IPS-18a (cell line): ENCODE measurements around the gene IRF4.
"Not testable (repeated sequence)": the region's sequence is repeated elsewhere in the genome, so short reads cannot be mapped to it uniquely, and the experiment has no call there.

Source experiments
- H3K27ac ChIP-seq: one replicate; pipeline ENCODE4 v1.5.1; 2013; ENCODE audit warnings: low read length
- H3K27me3 ChIP-seq: one replicate; pipeline ENCODE4 v1.6.1; 2013; ENCODE audit warnings: mild to moderate bottlenecking, low read length; ENCODE audit not compliant: control insufficient read depth, insufficient read depth
- H3K36me3 ChIP-seq: one replicate; pipeline ENCODE4 v1.6.1; 2013; ENCODE audit warnings: low read depth, low read length; ENCODE audit not compliant: control insufficient read depth
- H3K4me1 ChIP-seq: one replicate; pipeline ENCODE4 v1.6.1; 2013; ENCODE audit warnings: low read depth, low read length; ENCODE audit not compliant: control insufficient read depth
- H3K4me3 ChIP-seq: one replicate; pipeline ENCODE4 v1.5.1; 2013; ENCODE audit warnings: low read length
- H3K9ac ChIP-seq: one replicate; pipeline ENCODE4 v1.6.1; 2013; ENCODE audit warnings: mild to moderate bottlenecking, low read length, moderate library complexity
- H3K9me3 ChIP-seq: one replicate; pipeline ENCODE4 v1.6.1; 2013; ENCODE audit warnings: low read depth, low read length; ENCODE audit not compliant: control insufficient read depth

The IRF4 gene

GRCh38 chr6:423799-424345 is 32.3 kb downstream of the IRF4 start:
- Histone ChIP-seq H3K27me3 (no peaks in the 10 kb centered on the region), H3K9ac (no peak overlapping the region), H3K9me3 (no peaks in the 10 kb centered on the region), H3K4me1 (no peaks in the 10 kb centered on the region), H3K27ac (no peak overlapping the region), H3K36me3 (no peaks in the 10 kb centered on the region), H3K4me3 (no peak overlapping the region)

DNA sequence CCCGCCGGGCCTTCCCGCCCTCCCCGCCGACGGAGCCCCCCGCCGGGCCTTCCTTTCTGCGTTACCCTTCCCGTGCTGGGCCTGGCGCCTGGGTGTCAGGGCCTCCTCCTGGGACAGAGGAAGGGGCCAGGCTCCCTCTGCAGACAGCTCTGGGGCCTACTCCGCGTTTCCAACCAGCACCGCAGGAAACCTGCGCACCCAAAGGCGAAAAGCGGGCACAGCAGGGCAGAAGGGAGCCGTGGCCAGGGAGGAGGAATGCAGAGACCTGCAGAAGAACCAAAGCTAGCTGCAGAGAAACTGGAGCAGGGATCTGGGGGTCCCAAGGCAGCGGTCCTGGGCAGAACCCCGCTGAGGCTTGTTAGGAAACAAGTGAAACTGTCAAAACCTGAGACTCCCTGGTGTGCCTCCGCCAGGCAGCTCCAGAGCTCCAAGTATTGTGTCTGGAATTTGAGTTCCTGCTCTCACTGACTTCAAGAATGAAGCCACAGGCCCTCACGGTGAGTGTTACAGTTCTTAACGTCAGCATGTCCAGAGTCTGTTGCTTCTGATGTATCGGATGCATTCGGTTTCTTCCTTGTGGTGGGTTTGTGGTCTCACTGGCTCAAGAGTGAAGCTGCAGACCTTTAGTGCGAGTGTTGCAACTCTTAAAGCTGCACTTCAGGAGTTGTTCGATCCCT is 33.3 kb downstream of the IRF4 start:
- no peak overlapping the region for H3K4me3 ChIP-seq
- no peak overlapping the region for H3K9ac ChIP-seq
- H3K4me1 ChIP-seq: no peaks in the 10 kb centered on the region
- H3K36me3 ChIP-seq: no peaks in the 10 kb centered on the region
- H3K27ac ChIP-seq: no peak overlapping the region
- H3K9me3 ChIP-seq: no peaks in the 10 kb centered on the region
- no peaks in the 10 kb centered on the region for H3K27me3 ChIP-seq

GRCh38 chr6:425418-425788 is 33.9 kb downstream of the IRF4 start:
- not testable (repeated sequence) for H3K4me1 ChIP-seq, H3K27me3 ChIP-seq, H3K9me3 ChIP-seq, H3K9ac ChIP-seq, H3K27ac ChIP-seq, H3K36me3 ChIP-seq, H3K4me3 ChIP-seq

DNA sequence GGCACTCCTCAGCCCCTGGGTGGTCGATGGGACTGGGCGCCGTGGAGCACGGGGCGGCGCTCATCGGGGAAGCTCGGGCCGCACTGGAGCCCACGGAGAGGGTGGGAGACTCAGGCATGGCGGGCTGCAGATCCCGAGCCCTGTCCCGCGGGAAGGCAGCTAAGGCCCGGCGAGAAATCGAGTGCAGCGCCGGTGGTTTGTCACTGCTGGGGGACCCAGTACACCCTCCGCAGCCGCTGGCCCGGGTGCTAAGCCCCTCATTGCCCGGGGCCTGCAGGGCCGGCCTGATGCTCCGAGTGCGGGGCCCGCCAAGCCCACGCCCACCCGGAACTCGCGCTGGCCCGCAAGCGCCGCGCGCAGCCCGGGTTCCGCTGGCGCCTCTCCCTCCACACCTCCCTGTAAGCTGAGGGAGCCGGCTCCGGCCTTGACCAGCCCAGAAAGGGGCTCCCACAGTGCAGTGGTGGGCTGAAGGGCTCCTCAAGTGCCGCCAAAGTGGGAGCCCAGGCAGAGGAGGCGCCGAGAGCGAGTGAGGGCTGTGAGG is 34.7 kb downstream of the IRF4 start:
- H3K27me3 ChIP-seq, H3K36me3 ChIP-seq, H3K27ac ChIP-seq, H3K9me3 ChIP-seq, H3K4me1 ChIP-seq, H3K4me3 ChIP-seq, H3K9ac ChIP-seq: not testable (repeated sequence)

- Histone ChIP-seq H3K9me3 (no peaks in the 10 kb centered on the region), H3K27ac (no peak overlapping the region), H3K4me3 (no peak overlapping the region), H3K9ac (no peak overlapping the region), H3K36me3 (no peaks in the 10 kb centered on the region), H3K27me3 (no peaks in the 10 kb centered on the region), H3K4me1 (no peaks in the 10 kb centered on the region)
These were observed 36.6 kb downstream of the IRF4 start for GRCh38 chr6:428047-428603.

DNA sequence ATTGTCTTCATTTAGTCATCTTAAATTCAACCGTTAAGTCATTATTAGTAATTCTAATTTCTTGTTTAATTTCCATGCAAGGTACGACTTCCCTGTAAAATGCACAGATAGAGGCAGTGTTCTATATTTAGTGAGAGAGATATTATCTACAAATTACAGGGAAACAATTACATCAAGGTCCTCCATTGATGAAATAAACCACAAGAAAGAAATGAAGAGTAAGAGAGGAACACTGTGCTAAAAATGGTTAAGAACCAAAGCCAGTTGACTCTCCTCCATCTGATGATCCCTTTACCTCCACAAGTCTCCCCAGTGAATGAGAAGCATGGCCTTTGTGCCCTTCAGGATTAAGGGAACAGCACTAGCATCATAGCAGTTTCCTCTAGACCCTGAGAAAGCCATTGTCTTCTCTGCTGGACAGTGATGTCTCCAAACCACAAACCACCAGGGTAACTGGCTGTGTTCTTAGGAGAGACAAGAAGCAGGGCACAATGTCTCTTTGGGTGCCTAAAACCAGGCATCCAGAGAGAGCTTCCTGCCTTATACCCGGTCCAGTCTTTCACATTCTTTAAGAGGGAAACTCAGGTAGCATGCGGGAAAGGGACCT is 38.1 kb downstream of the IRF4 start:
- Histone ChIP-seq H3K27ac (no peak overlapping the region), H3K27me3 (no peaks in the 10 kb centered on the region), H3K4me3 (no peak overlapping the region), H3K9me3 (no peaks in the 10 kb centered on the region), H3K4me1 (no peaks in the 10 kb centered on the region), H3K36me3 (no peaks in the 10 kb centered on the region), H3K9ac (no peak overlapping the region)

DNA sequence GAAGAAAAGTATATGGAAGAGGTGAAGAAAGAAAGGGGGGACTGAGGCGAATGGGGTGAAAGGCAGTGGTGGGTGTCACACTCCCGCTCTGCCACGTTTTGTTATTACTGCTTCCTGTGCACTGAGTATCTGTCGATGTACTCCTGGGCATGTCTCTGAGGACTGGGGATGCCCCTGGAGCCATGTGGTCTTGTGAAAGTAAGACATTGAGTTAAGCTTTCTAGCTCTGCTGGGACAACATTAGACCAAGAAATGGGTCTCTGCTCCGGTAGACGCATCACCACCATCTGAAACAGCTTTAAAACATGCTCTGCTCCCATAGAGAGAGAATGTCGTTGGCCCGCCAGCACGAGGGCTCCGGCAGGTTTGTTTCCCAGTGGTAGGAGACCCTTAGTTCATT is 40.0 kb downstream of the IRF4 start:
- Histone ChIP-seq H3K27me3 (no peaks in the 10 kb centered on the region), H3K4me1 (no peaks in the 10 kb centered on the region), H3K4me3 (no peak overlapping the region), H3K36me3 (no peaks in the 10 kb centered on the region), H3K9me3 (no peaks in the 10 kb centered on the region), H3K27ac (no peak overlapping the region), H3K9ac (no peak overlapping the region)

- Histone ChIP-seq H3K27ac (no peak overlapping the region), H3K9ac (no peak overlapping the region), H3K36me3 (no peaks in the 10 kb centered on the region), H3K27me3 (no peaks in the 10 kb centered on the region), H3K4me1 (no peaks in the 10 kb centered on the region), H3K9me3 (no peaks in the 10 kb centered on the region), H3K4me3 (no peak overlapping the region)
These were observed 40.4 kb downstream of the IRF4 start for GRCh38 chr6:431986-432385.

DNA sequence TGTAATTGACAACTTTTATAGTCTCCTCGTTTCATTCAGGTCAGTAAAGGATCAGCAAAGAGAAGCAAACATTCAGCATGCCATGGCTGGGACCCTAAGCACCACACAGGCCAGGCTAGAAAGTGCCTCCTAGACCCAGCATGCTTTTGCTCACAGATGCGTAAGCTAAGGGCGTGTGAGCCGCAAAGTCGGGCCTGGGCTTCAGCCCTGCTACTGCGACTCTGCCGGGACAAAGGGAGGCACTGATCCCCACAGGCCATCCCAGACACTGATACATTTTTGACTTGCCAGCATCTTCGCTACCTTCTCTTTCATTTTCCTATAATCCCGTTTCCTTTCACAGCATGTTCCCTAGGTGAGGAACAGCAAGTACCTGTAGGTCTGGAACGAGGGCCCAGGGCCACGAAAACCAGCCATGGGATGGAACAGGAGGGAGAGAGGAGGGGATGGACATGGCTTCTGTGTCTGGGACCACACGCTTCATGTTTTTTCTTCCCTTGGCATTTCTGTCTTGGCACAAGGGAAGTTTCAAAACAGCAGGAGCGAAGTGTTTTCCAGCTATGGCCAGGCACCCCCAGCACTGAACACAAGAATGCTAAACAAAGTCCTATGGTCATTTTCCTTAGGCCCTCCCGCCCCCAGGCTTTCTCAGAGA is 42.6 kb downstream of the IRF4 start:
- Histone ChIP-seq H3K27me3 (no peaks in the 10 kb centered on the region), H3K27ac (no peak overlapping the region), H3K4me3 (no peak overlapping the region), H3K9me3 (no peaks in the 10 kb centered on the region), H3K9ac (no peak overlapping the region), H3K4me1 (no peaks in the 10 kb centered on the region), H3K36me3 (no peaks in the 10 kb centered on the region)

DNA sequence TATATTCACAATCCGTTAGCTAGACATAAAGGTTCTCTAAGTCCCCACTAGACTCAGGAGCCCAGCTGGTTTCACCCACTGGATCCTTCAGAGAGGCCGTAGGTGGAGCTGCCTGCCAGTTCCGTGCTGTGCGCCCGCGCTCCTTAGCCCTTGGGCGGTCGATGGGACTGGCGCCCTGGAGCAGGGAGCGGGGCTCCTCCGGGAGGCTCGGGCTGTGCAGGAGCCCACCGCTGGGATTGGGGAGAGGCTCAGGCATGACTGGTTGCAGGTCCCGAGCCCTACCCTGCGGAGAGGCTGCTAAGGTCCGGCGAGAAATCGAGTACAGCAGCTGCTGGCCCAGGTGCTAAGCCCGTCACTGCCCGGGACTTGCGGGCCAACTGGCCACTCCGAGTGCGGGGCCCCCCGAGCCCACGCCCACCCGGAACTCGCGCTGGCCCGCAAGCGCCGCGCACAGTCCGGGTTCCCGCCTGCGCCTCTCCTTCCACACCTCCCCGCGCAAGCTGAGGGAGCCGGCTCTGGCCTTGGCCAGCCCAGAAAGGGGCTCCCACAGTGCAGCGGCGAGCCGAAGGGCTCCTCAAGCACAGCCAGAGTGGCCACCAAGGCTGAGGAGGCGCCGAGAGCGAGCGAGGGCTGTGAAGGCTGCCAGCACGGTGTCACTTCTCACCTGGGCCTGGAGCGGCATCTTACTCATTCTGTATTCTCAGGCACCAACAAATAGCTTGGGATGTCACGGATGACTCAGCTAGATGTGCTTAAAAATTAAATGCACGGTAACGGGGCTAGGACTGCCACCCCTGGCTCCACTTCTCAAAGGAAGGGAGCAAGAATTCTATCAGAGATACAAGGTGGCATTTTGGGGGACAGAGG is 44.1 kb downstream of the IRF4 start:
- Histone ChIP-seq H3K4me3 (no peak overlapping the region), H3K9me3 (no peaks in the 10 kb centered on the region), H3K4me1 (no peaks in the 10 kb centered on the region), H3K27me3 (no peaks in the 10 kb centered on the region), H3K36me3 (no peaks in the 10 kb centered on the region), H3K9ac (no peak overlapping the region), H3K27ac (no peak overlapping the region)
